DOHH2 (cell line): ENCODE data around the gene ENOX1.

Experiments
- CTCF ChIP-seq: fragments of 200-600 bp; sonication (generic); IDR thresholded peaks from one replicate; pipeline ENCODE4 v1.5.1; 2014; ENCODE audit warnings: antibody characterized with exemption, mild to moderate bottlenecking, low read depth, low read length; ENCODE audit not compliant: poor library complexity, severe bottlenecking
- EZH2phosphoT487 ChIP-seq: fragments of 200-600 bp; sonication (generic); IDR thresholded peaks from 2 replicates; pipeline ENCODE4 v1.6.1; 2017; ENCODE audit warnings: borderline replicate concordance, mild to moderate bottlenecking, antibody characterized with exemption, low read length, moderate library complexity, mixed read lengths

DNA sequence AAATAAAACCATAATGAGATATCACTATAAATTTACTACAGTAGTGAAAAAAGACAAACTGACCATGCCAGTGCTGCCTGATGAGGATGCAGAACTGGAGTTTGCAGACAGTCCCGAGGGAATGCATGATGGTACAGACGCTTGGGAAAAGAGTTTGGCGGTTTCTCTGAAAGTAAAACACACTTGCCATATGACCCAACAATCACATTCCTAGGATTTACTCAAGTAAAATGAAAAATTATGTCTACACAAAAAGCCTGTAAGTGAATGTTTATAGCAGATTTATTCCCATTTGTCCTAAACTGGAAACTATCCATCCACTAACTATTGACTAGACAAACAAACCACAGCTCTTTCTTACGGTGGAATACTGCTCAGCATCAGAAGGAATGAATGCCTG is 492.4 kb downstream of the ENOX1 start:
- TF ChIP-seq CTCF (no peak), EZH2phosphoT487 (no peak)
